Gastroesophageal sphincter (tissue), 3 donors: ENCODE results near the gene ULK4.

Experiments
- CTCF ChIP-seq, 4 experiments: fragments of 200-600 bp in 2 of 4; fragments of 450-650 bp in 2 of 4; sonication (generic) in 1 of 4; IDR thresholded peaks; one replicate each; pipeline ENCODE4 v1.5.1; 2017 to 2019; ENCODE audit warnings: antibody characterized with exemption in 4 of 4, mild to moderate bottlenecking in 2 of 4, moderate library complexity in 2 of 4
- POLR2A ChIP-seq, 2 donors: fragments of 450-650 bp; IDR thresholded peaks; one replicate each; pipeline ENCODE4 v1.6.1; 2017; ENCODE audit warnings: antibody characterized with exemption in 2 of 2, mild to moderate bottlenecking in 2 of 2, moderate library complexity in 1 of 2
- POLR2AphosphoS5 ChIP-seq: sonication (generic); formaldehyde crosslinking; IDR thresholded peaks from one replicate; pipeline ENCODE4 v1.6.1; 2017; ENCODE audit warnings: antibody characterized with exemption

- TF ChIP-seq CTCF (IDR thresholded peaks at IDR 0.05) (no peak), POLR2AphosphoS5 (no peak), POLR2A (IDR thresholded peaks at IDR 0.05) (no peak)
Measured at GRCh38 chr3:41653571-41654239, 308.2 kb downstream of the ULK4 start.
